ENCODE data around the gene AFF3.

DNA sequence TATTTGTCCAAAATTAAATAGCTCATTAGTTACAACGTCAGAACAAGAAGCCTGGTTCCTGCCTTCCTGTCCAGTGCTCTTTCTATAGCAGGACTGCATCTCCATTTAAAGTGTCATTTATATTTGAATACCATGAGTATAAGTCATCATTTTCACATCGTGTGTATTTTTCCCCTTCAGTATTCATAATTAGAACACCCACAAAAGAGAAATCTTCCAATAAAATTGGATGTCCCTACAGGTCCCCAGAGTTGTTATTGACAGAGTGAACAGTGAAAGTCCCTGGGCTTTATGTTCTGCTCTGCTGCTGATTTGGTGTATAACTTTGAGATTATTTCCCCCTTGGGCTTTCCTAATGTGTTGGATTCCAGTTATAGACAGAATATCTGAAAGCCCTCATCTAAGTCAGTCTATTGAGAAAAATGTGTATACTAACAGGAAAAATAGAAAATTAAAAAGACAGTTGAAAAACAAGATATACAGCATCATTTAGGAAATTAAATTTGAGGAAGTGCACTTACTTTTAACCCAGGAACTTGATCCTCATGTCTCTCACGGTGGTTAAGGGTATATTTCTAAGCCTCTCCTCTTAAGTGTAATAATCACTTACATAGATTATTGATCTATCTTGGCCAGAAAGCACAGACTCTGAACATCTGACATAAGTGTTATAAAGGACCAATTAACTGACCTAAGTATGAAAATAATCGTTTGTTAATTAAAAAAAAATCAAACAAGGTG, 637.4 kb downstream of the AFF3 start:
- TF ChIP-seq, protein P1, sequence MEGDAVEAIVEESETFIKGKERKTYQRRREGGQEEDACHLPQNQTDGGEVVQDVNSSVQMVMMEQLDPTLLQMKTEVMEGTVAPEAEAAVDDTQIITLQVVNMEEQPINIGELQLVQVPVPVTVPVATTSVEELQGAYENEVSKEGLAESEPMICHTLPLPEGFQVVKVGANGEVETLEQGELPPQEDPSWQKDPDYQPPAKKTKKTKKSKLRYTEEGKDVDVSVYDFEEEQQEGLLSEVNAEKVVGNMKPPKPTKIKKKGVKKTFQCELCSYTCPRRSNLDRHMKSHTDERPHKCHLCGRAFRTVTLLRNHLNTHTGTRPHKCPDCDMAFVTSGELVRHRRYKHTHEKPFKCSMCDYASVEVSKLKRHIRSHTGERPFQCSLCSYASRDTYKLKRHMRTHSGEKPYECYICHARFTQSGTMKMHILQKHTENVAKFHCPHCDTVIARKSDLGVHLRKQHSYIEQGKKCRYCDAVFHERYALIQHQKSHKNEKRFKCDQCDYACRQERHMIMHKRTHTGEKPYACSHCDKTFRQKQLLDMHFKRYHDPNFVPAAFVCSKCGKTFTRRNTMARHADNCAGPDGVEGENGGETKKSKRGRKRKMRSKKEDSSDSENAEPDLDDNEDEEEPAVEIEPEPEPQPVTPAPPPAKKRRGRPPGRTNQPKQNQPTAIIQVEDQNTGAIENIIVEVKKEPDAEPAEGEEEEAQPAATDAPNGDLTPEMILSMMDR (IDR thresholded peaks at IDR 0.05), result no peak
- TF ChIP-seq EP300 (IDR thresholded peaks at IDR 0.05) (no peak), POLR2A (IDR thresholded peaks at IDR 0.05) (no peak), POLR2AphosphoS5 (IDR thresholded peaks at IDR 0.05) (no peak)
